ENCODE results near the gene BCL2L15.

Gene BCL2L15

GRCh38 chr1:113899111-113899510 lies 11.7 kb upstream of the BCL2L15 start:
- DNase-seq (ENCODE audit: low read depth), result no peak
- no peak overlapping the region for H3K4me3 ChIP-seq (ENCODE audit: low read depth, low read length)
- TF ChIP-seq, protein P1, sequence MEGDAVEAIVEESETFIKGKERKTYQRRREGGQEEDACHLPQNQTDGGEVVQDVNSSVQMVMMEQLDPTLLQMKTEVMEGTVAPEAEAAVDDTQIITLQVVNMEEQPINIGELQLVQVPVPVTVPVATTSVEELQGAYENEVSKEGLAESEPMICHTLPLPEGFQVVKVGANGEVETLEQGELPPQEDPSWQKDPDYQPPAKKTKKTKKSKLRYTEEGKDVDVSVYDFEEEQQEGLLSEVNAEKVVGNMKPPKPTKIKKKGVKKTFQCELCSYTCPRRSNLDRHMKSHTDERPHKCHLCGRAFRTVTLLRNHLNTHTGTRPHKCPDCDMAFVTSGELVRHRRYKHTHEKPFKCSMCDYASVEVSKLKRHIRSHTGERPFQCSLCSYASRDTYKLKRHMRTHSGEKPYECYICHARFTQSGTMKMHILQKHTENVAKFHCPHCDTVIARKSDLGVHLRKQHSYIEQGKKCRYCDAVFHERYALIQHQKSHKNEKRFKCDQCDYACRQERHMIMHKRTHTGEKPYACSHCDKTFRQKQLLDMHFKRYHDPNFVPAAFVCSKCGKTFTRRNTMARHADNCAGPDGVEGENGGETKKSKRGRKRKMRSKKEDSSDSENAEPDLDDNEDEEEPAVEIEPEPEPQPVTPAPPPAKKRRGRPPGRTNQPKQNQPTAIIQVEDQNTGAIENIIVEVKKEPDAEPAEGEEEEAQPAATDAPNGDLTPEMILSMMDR (IDR thresholded peaks at IDR 0.05; ENCODE audit: control insufficient read depth, extremely low read depth, insufficient read depth), result no peak

GRCh38 chr1:113898241-113898814 lies 10.9 kb upstream of the BCL2L15 start:
- H3K4me3 ChIP-seq (ENCODE audit: low read depth, low read length), result no peak overlapping the region
- TF ChIP-seq, protein P1 (IDR thresholded peaks at IDR 0.05; ENCODE audit: control insufficient read depth, extremely low read depth, insufficient read depth), result no peak
- DNase-seq (ENCODE audit: low read depth), result no peak

DNA sequence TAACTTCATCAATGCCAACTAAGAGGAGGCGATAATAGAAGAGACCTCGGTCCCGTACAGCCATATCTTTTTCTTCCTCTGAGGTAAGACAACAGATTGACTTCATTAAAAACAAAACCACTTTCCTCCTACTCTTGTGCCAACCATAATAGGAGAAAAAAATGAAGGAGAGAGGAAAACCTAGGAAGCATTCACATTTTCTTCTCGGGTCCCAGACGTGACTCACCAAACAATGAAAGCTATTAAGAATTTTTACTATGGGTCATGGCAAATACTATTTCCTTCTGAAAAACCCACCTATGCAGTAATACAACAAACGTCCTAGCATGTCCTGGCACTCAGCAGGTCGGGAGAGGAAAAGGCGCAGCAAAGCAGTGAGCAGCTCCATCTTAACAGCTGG lies 8.6 kb upstream of the BCL2L15 start:
- no peak for DNase-seq (ENCODE audit: low read depth)
- no peak overlapping the region for H3K4me3 ChIP-seq (ENCODE audit: low read depth, low read length)
- TF ChIP-seq, protein P1 (IDR thresholded peaks at IDR 0.05; ENCODE audit: control insufficient read depth, extremely low read depth, insufficient read depth), result no peak

DNA sequence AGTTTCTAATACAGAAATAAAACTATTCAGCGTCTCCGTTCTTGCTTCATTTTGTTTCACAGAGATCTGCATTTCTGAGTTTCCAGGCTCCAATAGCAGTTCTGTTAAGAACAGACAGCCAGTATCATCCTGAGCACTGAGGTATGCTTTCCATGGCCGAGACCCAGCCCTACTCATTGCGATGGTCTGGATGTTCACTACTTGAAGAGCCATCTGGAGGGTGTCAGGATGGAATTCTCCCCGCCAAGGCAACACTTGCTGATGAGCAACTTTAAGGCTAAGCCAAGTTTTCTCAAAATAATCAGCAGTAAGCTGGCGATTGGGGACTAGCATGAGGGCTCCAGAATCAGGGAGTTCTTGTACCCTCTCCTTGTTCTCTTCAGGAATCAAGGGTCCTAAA lies 7.7 kb upstream of the BCL2L15 start:
- no peak for DNase-seq (ENCODE audit: low read depth)
- TF ChIP-seq, protein P1 (IDR thresholded peaks at IDR 0.05; ENCODE audit: control insufficient read depth, extremely low read depth, insufficient read depth), result no peak
- no peak overlapping the region for H3K4me3 ChIP-seq (ENCODE audit: low read depth, low read length)

DNA sequence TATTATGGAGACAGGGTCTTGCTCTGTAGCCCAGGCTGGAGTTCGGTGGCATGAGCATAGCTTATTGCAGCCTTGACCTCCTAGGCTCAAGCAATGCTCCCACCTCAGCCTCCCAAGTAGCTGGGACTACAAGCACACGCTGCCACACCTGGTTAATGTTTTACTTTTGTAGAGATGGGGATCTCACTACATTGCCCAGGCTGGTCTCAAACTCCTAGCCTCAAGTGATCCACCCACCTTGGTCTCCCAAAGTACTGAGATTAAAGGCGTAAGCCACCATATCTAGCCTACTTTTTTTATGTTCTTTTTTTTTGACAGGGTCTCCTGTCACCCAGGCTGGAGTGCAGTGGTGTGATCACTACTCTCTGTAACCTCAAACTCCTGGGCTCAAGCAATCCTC lies 5.9 kb upstream of the BCL2L15 start:
- H3K4me3 ChIP-seq (ENCODE audit: low read depth, low read length), result no peak overlapping the region
- no peak for DNase-seq (ENCODE audit: low read depth)
- TF ChIP-seq, protein P1 (IDR thresholded peaks at IDR 0.05; ENCODE audit: control insufficient read depth, extremely low read depth, insufficient read depth), result no peak

- TF ChIP-seq, protein P1 (IDR thresholded peaks at IDR 0.05; ENCODE audit: control insufficient read depth, extremely low read depth, insufficient read depth), result no peak
- H3K4me3 ChIP-seq (ENCODE audit: low read depth, low read length), result no peak overlapping the region
- DNase-seq (ENCODE audit: low read depth), result no peak
These were observed 4.3 kb upstream of the BCL2L15 start for GRCh38 chr1:113891631-113892220.

- TF ChIP-seq, protein P1 (IDR thresholded peaks at IDR 0.05; ENCODE audit: control insufficient read depth, extremely low read depth, insufficient read depth), result no peak
- DNase-seq (ENCODE audit: low read depth), result no peak
- H3K4me3 ChIP-seq (ENCODE audit: low read depth, low read length), result no peak overlapping the region
These were observed 3.4 kb upstream of the BCL2L15 start for GRCh38 chr1:113890816-113891215.

Data from LNCaP clone FGC (cell line).